Neural cell (in vitro differentiated cells): ENCODE results near the gene MACC1. TPM values are rescaled to one million over a fixed set of nuclear protein-coding genes. Genes with fewer than 3 reads are reported as not detected.
A peak's percentile ranks its signal among the peaks of the same experiment; 100 is the strongest.

ENCODE experiments used
- H2AFZ ChIP-seq: fragments of 200-600, 300-800 bp; sonication (generic), shearing (Covaris generic); 2 replicates; pipeline ENCODE4 v1.6.0; 2014; ENCODE audit warnings: low read depth, mild to moderate bottlenecking, antibody characterized with exemption, low read length, moderate library complexity
- H3F3A ChIP-seq: fragments of 200-600 bp; shearing (Covaris generic); 2 replicates; pipeline ENCODE4 v1.6.1; 2016; ENCODE audit warnings: mild to moderate bottlenecking, moderate library complexity, mixed read lengths, antibody characterized with exemption, low read length; ENCODE audit not compliant: insufficient read depth, poor library complexity, severe bottlenecking
- H3K27ac ChIP-seq: fragments of 200-600, 300-800 bp; sonication (generic), shearing (Covaris generic); 2 replicates; pipeline ENCODE4 v1.5.1; 2014; ENCODE audit warnings: mild to moderate bottlenecking, low read length, moderate library complexity
- H3K27me3 ChIP-seq: fragments of 300-800, 200-600 bp; sonication (generic), shearing (Covaris generic); 2 replicates; pipeline ENCODE4 v1.6.0; 2014; ENCODE audit warnings: mild to moderate bottlenecking, low read depth, low read length, moderate library complexity; ENCODE audit not compliant: insufficient read depth
- H3K36me3 ChIP-seq: fragments of 300-800, 200-600 bp; sonication (generic), shearing (Covaris generic); 2 replicates; pipeline ENCODE4 v1.5.1; 2014; ENCODE audit warnings: mild to moderate bottlenecking, antibody characterized with exemption, low read length, moderate library complexity; ENCODE audit not compliant: insufficient read depth
- H3K4me2 ChIP-seq: fragments of 300-800, 200-600 bp; sonication (generic), shearing (Covaris generic); 2 replicates; pipeline ENCODE4 v1.6.0; 2014; ENCODE audit warnings: mild to moderate bottlenecking, low read length
- H3K4me3 ChIP-seq: fragments of 300-800, 200-600 bp; sonication (generic), shearing (Covaris generic); 2 replicates; pipeline ENCODE4 v1.5.1; 2014; ENCODE audit warnings: mild to moderate bottlenecking, low read length, moderate library complexity
- H3K79me2 ChIP-seq: fragments of 200-600 bp; shearing (Covaris generic); replicated peaks from 2 replicates; pipeline ENCODE4 v1.6.0; 2014; ENCODE audit warnings: mild to moderate bottlenecking, low read length, moderate library complexity; ENCODE audit not compliant: insufficient read depth
- H3K9ac ChIP-seq: fragments of 300-800, 200-600 bp; sonication (generic), shearing (Covaris generic); 2 replicates; pipeline ENCODE4 v1.6.1; 2016; ENCODE audit warnings: mild to moderate bottlenecking, low read length, mixed read lengths
- H3K9me2 ChIP-seq: fragments of 200-600 bp; shearing (Covaris generic); 2 replicates; pipeline ENCODE4 v1.6.1; 2016; ENCODE audit warnings: mild to moderate bottlenecking, low read length, mixed read lengths; ENCODE audit not compliant: insufficient read depth
- H3K9me3 ChIP-seq: fragments of 200-600, 300-800 bp; sonication (generic), shearing (Covaris generic); 2 replicates; pipeline ENCODE4 v1.6.1; 2016; ENCODE audit warnings: mild to moderate bottlenecking, mixed run types, low read length, moderate library complexity, mixed read lengths
- H4K20me1 ChIP-seq: fragments of 200-600 bp; shearing (Covaris generic); 2 replicates; pipeline ENCODE4 v1.6.1; 2016; ENCODE audit warnings: mild to moderate bottlenecking, mixed run types; ENCODE audit not compliant: insufficient read depth
- EP300 ChIP-seq: fragments of 450-650 bp; conservative IDR thresholded peaks from 2 replicates; pipeline ENCODE4 v1.6.1; 2014; ENCODE audit warnings: antibody characterized with exemption, mild to moderate bottlenecking, moderate library complexity; ENCODE audit not compliant: poor library complexity, severe bottlenecking
- EZH2 ChIP-seq: fragments of 200-600, 300-800 bp; shearing (Covaris generic), sonication (generic); IDR thresholded peaks from 2 replicates; pipeline ENCODE4 v1.6.1; 2014; ENCODE audit warnings: antibody characterized with exemption, low read length, borderline replicate concordance, mild to moderate bottlenecking; ENCODE audit not compliant: insufficient read depth, poor library complexity, severe bottlenecking
- MXI1 ChIP-seq: fragments of 450-650 bp; conservative IDR thresholded peaks from 2 replicates; pipeline ENCODE4 v1.6.1; 2014; ENCODE audit warnings: antibody characterized with exemption, mild to moderate bottlenecking; ENCODE audit not compliant: poor library complexity, severe bottlenecking
- POLR2AphosphoS5 ChIP-seq: IDR thresholded peaks from 2 replicates; pipeline ENCODE4 v1.6.1; 2012
- RAD21 ChIP-seq: fragments of 450-650 bp; conservative IDR thresholded peaks from 2 replicates; pipeline ENCODE4 v1.6.1; 2014; ENCODE audit warnings: antibody characterized with exemption, mild to moderate bottlenecking, moderate library complexity
- SMC3 ChIP-seq: fragments of 450-650 bp; conservative IDR thresholded peaks from 2 replicates; pipeline ENCODE4 v1.6.1; 2014; ENCODE audit warnings: antibody characterized with exemption, mild to moderate bottlenecking, moderate library complexity; ENCODE audit not compliant: poor library complexity
- TAF1 ChIP-seq: IDR thresholded peaks from 2 replicates; pipeline ENCODE4 v1.6.1; 2012; ENCODE audit warnings: low read depth
- polyA plus RNA-seq: library from polyadenylated mRNA; depleted of rRNA; stranded (reverse); fragments of >200 nt; gene quantifications from 2 replicates; pipeline ENCODE4 v1.2.3, GENCODE V29; 2014
- TF ChIP-seq, protein P1 (sequence below): fragments of 450-650 bp; IDR thresholded peaks from 2 replicates; pipeline ENCODE4 v1.5.1; 2014; ENCODE audit warnings: antibody characterized with exemption, mild to moderate bottlenecking, moderate library complexity; ENCODE audit not compliant: poor library complexity, severe bottlenecking
- TF ChIP-seq, protein P2 (sequence below): IDR thresholded peaks from 2 replicates; pipeline ENCODE4 v1.6.1; 2012; ENCODE audit warnings: borderline replicate concordance

Gene MACC1
- polyA plus RNA-seq, 1 donor from 2014 or later, result 0.20 TPM

DNA sequence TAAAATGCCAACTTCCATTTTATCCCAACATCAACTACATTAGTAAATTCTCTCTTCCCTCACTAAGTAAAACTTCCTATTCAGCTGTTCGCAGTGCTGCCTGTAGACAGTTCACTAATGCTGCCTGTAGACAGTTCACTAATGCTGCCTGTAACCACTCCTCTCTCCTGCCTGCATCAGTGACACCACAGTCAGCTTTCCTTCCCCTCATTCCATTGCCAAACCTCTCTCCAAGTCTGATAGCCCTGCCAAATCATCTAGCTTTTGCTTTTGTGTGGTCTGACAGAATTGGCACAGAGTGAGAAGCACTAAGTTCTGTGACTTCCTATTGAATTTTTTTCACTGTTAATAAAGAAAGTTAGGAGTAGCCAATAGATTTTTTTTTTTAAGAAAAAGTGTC is 43.0 kb upstream of the MACC1 start:
- Histone ChIP-seq H3K79me2 (no peaks in the 10 kb centered on the region), H4K20me1 (no peaks in the 10 kb centered on the region), H3F3A (peaks cover 3% of the 10 kb centered on the region), H3K4me3 (no peak overlapping the region), H3K9ac (no peak overlapping the region), H3K27me3 (no peaks in the 10 kb centered on the region), H3K36me3 (no peaks in the 10 kb centered on the region), H3K9me2 (no peaks in the 10 kb centered on the region), H3K9me3 (no peaks in the 10 kb centered on the region), H2AFZ (no peak overlapping the region), H3K27ac (no peak overlapping the region), H3K4me2 (no peak overlapping the region)
- no peak for TF ChIP-seq EZH2
- TF ChIP-seq, protein P1, sequence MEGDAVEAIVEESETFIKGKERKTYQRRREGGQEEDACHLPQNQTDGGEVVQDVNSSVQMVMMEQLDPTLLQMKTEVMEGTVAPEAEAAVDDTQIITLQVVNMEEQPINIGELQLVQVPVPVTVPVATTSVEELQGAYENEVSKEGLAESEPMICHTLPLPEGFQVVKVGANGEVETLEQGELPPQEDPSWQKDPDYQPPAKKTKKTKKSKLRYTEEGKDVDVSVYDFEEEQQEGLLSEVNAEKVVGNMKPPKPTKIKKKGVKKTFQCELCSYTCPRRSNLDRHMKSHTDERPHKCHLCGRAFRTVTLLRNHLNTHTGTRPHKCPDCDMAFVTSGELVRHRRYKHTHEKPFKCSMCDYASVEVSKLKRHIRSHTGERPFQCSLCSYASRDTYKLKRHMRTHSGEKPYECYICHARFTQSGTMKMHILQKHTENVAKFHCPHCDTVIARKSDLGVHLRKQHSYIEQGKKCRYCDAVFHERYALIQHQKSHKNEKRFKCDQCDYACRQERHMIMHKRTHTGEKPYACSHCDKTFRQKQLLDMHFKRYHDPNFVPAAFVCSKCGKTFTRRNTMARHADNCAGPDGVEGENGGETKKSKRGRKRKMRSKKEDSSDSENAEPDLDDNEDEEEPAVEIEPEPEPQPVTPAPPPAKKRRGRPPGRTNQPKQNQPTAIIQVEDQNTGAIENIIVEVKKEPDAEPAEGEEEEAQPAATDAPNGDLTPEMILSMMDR, result no peak
- TF ChIP-seq SMC3, result no peak
- no peak for TF ChIP-seq TAF1
- TF ChIP-seq EP300, result no peak
- TF ChIP-seq MXI1, result no peak
- TF ChIP-seq, protein P2, sequence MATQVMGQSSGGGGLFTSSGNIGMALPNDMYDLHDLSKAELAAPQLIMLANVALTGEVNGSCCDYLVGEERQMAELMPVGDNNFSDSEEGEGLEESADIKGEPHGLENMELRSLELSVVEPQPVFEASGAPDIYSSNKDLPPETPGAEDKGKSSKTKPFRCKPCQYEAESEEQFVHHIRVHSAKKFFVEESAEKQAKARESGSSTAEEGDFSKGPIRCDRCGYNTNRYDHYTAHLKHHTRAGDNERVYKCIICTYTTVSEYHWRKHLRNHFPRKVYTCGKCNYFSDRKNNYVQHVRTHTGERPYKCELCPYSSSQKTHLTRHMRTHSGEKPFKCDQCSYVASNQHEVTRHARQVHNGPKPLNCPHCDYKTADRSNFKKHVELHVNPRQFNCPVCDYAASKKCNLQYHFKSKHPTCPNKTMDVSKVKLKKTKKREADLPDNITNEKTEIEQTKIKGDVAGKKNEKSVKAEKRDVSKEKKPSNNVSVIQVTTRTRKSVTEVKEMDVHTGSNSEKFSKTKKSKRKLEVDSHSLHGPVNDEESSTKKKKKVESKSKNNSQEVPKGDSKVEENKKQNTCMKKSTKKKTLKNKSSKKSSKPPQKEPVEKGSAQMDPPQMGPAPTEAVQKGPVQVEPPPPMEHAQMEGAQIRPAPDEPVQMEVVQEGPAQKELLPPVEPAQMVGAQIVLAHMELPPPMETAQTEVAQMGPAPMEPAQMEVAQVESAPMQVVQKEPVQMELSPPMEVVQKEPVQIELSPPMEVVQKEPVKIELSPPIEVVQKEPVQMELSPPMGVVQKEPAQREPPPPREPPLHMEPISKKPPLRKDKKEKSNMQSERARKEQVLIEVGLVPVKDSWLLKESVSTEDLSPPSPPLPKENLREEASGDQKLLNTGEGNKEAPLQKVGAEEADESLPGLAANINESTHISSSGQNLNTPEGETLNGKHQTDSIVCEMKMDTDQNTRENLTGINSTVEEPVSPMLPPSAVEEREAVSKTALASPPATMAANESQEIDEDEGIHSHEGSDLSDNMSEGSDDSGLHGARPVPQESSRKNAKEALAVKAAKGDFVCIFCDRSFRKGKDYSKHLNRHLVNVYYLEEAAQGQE, result no peak
- TF ChIP-seq RAD21, result no peak
- no peak for TF ChIP-seq POLR2AphosphoS5

DNA sequence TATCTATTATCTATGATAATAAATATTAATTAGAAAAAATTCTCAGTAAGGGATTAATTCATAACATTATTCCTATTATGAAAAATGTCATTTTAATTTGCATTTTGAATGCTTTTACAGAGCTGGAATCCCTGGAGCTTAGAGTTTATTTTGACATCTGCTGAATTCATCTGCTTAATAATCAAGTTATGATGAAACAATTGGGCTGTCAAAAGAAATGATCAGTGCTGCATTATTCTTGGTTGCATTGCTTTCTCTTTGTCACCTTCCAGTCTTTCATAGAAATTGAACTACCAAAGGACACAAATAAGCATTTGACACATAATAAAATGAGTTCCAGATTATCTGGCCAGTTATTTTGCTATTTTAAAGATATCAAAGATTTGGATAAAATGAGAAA is 40.0 kb upstream of the MACC1 start:
- Histone ChIP-seq H3K9me3 (no peaks in the 10 kb centered on the region), H3K4me3 (no peak overlapping the region), H3F3A (no peaks in the 10 kb centered on the region), H3K27ac (no peak overlapping the region), H3K9ac (no peak overlapping the region), H4K20me1 (no peaks in the 10 kb centered on the region), H3K36me3 (no peaks in the 10 kb centered on the region), H3K9me2 (no peaks in the 10 kb centered on the region), H3K79me2 (no peaks in the 10 kb centered on the region), H2AFZ (no peak overlapping the region), H3K27me3 (no peaks in the 10 kb centered on the region), H3K4me2 (no peak overlapping the region)
- TF ChIP-seq POLR2AphosphoS5, result peak; percentile 80
- no peak for TF ChIP-seq TAF1
- TF ChIP-seq EP300, result peak; percentile 72
- TF ChIP-seq, protein P2, result no peak
- no peak for TF ChIP-seq SMC3
